Panc1 (cell line): ENCODE data around the gene COA5. TPM values are rescaled to one million over a fixed set of nuclear protein-coding genes. Genes with fewer than 3 reads are reported as not detected.
"Not testable (repeated sequence)": the region's sequence is repeated elsewhere in the genome, so short reads cannot be mapped to it uniquely, and the experiment has no call there.

Experiments
- ATAC-seq: fragments of 200-7000 bp; cut with Tn5 transposase; 2 replicates; pipeline ENCODE4 v1.9.1; 2020; ENCODE audit warnings: mild to moderate bottlenecking, moderate library complexity
- BruUV-seq: library from RNA; stranded (reverse); fragments of 400-500 nt; replicated peaks from 2 replicates; lab custom pipeline; 2021; lab: Mats Ljungman, UMichigan
- CTCF ChIA-PET: fragments of 300-600 bp; sonication (Branson Sonifier 250); formaldehyde crosslinking; loops from one replicate; lab custom pipeline; 2022; ENCODE audit warnings: antibody characterized with exemption; lab: Charles Lee
- POLR2A ChIA-PET: fragments of 300-600 bp; sonication (Branson Sonifier 250); formaldehyde crosslinking; loops from one replicate; lab custom pipeline; 2022; ENCODE audit warnings: antibody characterized with exemption; lab: Charles Lee
- DNase-seq: peaks from one replicate; pipeline ENCODE4 v3.0.0-alpha.2; 2010; ENCODE audit warnings: low read depth, low spot score
- H3K27ac ChIP-seq: 2 replicates; pipeline ENCODE4 v1.5.1; 2011; ENCODE audit warnings: mild to moderate bottlenecking, low read length, inconsistent platforms
- H3K27me3 ChIP-seq: fragments of 200-500 bp; sonication (Bioruptor generic); 2 replicates; pipeline ENCODE4 v1.6.0; 2014; ENCODE audit warnings: low read length, inconsistent platforms; ENCODE audit not compliant: control insufficient read depth, insufficient read depth
- H3K36me3 ChIP-seq: fragments of 200-500 bp; sonication (Bioruptor generic); 2 replicates; pipeline ENCODE4 v1.5.1; 2014; ENCODE audit warnings: inconsistent platforms, mild to moderate bottlenecking, low read length, moderate library complexity; ENCODE audit not compliant: control insufficient read depth, insufficient read depth
- H3K4me1 ChIP-seq: 2 replicates; pipeline ENCODE4 v1.5.1; 2011; ENCODE audit warnings: inconsistent platforms, mild to moderate bottlenecking, low read length, moderate library complexity; ENCODE audit not compliant: control insufficient read depth, insufficient read depth
- H3K4me3 ChIP-seq, 2 experiments: 2 replicates each; pipeline ENCODE4 v1.5.1; 2011 to 2012; ENCODE audit warnings: low read depth in 2 of 2, low read length in 2 of 2, mild to moderate bottlenecking in 2 of 2, inconsistent platforms in 1 of 2, moderate library complexity in 1 of 2
- H3K9me3 ChIP-seq: fragments of 200-500 bp; sonication (Bioruptor generic); 2 replicates; pipeline ENCODE4 v1.5.1; 2014; ENCODE audit warnings: low read depth, mild to moderate bottlenecking, inconsistent platforms, low read length, moderate library complexity; ENCODE audit not compliant: control insufficient read depth, insufficient read depth
- POLR2AphosphoS5 ChIP-seq: IDR thresholded peaks from 2 replicates; pipeline ENCODE4 v1.6.1; 2012; ENCODE audit warnings: mild to moderate bottlenecking, low read depth, low read length, moderate library complexity
- SIN3A ChIP-seq: IDR thresholded peaks from 2 replicates; pipeline ENCODE4 v1.6.1; 2012; ENCODE audit warnings: low read depth, mild to moderate bottlenecking, low read length, moderate library complexity, borderline replicate concordance; ENCODE audit not compliant: insufficient read depth
- TCF7L2 ChIP-seq: IDR thresholded peaks from 2 replicates; pipeline ENCODE4 v1.6.1; 2011; ENCODE audit warnings: mild to moderate bottlenecking, low read depth, low read length, inconsistent platforms
- in situ Hi-C: cut with HindIII; loops from 2 replicates; pipeline ENCODE4 v1.10.0; 2016; ENCODE audit warnings: low sequenced_read_pairs, low pct_unique_long_range_greater_than_20kb
- intact Hi-C: fragments of 100-400 bp; cut with micrococcal nuclease; formaldehyde crosslinking; loops from one replicate; pipeline ENCODE4 v1.10.0; 2022; ENCODE audit not compliant: unreplicated experiment
- total RNA-seq: library from RNA; stranded (reverse); gene quantifications from one replicate; pipeline ENCODE4 v1.2.1, GENCODE V29; 2021; ENCODE audit not compliant: unreplicated experiment
- TF ChIP-seq, protein P1 (sequence below), 2 experiments: IDR thresholded peaks; 2 replicates each; pipeline ENCODE4 v1.6.1; 2011 to 2012; ENCODE audit warnings: low read depth in 2 of 2, control low read depth in 1 of 2, low read length in 1 of 2, mild to moderate bottlenecking in 1 of 2, moderate library complexity in 1 of 2; ENCODE audit not compliant: insufficient read depth in 1 of 2
- TF ChIP-seq, protein P2 (sequence below): fragments of 450-650 bp; IDR thresholded peaks from 2 replicates; pipeline ENCODE4 v1.5.1; 2017; ENCODE audit warnings: mild to moderate bottlenecking

Gene COA5
- total RNA-seq, 1 experiment from 2014 or later: 20.6 TPM

DNA sequence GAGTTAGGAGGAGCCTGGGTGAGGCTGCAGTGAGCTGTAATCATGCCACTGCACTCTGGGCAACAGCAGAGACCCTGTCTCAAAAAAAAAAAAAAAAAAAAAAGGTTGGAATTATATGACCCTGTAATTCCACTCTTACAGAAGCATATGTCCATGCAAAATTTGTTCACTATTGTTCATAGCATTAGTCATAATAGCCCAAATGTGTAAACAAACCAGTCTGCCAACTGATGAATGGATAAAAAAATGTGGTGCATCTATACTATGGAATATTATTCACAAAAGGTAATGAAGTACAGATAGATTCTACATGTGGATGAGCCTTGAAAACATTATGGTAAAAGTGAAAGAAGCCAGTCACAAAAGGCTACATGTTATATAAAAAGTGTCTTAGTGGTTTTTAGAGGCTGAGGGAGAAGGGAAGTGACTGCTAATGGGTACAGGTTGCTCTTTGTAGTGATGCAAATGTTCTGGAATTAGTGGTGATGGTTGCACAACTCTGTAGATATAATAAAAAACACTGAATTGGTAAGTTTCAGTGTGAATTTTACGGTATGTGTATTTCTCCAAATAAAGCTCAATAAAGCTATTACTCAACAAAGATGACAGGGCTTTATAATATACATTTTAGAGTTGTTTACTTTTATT is 9.4 kb downstream of the COA5 start:
- ChIA-PET POLR2A (interaction anchor here (0.6 to 0.7 kb wide), 2 partner anchors 21 to 158 kb away, joined by 4 to 5 read pairs; no protein-coding TSS in a partner anchor), CTCF (interaction anchor here (0.6 to 0.7 kb wide), 2 partner anchors 16 to 30 kb away, joined by 4 read pairs; no protein-coding TSS in a partner anchor)
- DNase-seq (no peak), ATAC-seq (no peak)
- Histone ChIP-seq H3K36me3 (peaks cover 11% of the 10 kb centered on the region), H3K27me3 (no peaks in the 10 kb centered on the region), H3K4me1 (no peaks in the 10 kb centered on the region), H3K27ac (no peak overlapping the region), H3K4me3 (no peak overlapping the region), H3K9me3 (no peaks in the 10 kb centered on the region)
- no TSS peak for BruUV-seq
- TF ChIP-seq TCF7L2 (no peak), SIN3A (no peak), POLR2AphosphoS5 (no peak)
- TF ChIP-seq, protein P1, sequence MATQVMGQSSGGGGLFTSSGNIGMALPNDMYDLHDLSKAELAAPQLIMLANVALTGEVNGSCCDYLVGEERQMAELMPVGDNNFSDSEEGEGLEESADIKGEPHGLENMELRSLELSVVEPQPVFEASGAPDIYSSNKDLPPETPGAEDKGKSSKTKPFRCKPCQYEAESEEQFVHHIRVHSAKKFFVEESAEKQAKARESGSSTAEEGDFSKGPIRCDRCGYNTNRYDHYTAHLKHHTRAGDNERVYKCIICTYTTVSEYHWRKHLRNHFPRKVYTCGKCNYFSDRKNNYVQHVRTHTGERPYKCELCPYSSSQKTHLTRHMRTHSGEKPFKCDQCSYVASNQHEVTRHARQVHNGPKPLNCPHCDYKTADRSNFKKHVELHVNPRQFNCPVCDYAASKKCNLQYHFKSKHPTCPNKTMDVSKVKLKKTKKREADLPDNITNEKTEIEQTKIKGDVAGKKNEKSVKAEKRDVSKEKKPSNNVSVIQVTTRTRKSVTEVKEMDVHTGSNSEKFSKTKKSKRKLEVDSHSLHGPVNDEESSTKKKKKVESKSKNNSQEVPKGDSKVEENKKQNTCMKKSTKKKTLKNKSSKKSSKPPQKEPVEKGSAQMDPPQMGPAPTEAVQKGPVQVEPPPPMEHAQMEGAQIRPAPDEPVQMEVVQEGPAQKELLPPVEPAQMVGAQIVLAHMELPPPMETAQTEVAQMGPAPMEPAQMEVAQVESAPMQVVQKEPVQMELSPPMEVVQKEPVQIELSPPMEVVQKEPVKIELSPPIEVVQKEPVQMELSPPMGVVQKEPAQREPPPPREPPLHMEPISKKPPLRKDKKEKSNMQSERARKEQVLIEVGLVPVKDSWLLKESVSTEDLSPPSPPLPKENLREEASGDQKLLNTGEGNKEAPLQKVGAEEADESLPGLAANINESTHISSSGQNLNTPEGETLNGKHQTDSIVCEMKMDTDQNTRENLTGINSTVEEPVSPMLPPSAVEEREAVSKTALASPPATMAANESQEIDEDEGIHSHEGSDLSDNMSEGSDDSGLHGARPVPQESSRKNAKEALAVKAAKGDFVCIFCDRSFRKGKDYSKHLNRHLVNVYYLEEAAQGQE (IDR thresholded peaks at IDR 0.05; ENCODE audit: insufficient read depth in 1 of 2, low read depth in 2 of 2, low read length in 1 of 2): no peak
- TF ChIP-seq, protein P2, sequence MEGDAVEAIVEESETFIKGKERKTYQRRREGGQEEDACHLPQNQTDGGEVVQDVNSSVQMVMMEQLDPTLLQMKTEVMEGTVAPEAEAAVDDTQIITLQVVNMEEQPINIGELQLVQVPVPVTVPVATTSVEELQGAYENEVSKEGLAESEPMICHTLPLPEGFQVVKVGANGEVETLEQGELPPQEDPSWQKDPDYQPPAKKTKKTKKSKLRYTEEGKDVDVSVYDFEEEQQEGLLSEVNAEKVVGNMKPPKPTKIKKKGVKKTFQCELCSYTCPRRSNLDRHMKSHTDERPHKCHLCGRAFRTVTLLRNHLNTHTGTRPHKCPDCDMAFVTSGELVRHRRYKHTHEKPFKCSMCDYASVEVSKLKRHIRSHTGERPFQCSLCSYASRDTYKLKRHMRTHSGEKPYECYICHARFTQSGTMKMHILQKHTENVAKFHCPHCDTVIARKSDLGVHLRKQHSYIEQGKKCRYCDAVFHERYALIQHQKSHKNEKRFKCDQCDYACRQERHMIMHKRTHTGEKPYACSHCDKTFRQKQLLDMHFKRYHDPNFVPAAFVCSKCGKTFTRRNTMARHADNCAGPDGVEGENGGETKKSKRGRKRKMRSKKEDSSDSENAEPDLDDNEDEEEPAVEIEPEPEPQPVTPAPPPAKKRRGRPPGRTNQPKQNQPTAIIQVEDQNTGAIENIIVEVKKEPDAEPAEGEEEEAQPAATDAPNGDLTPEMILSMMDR: no peak
- intact Hi-C loops: no loop called here
- in situ Hi-C loops: no loop called here

DNA sequence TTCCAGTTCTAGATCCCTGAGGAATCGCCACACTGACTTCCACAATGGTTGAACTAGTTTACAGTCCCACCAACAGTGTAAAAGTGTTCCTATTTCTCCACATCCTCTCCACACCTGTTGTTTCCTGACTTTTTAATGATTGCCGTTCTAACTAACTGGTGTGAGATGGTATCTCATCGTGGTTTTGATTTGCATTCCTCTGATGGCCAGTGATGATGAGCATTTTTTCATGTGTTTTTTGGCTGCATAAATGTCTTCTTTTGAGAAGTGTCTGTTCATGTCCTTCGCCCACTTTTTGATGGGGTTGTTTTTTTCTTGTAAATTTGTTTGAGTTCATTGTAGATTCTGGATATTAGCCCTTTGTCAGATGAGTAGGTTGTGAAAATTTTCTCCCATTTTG is 13.6 kb downstream of the COA5 start:
- CTCF ChIA-PET, intact Hi-C loops, BruUV-seq, H3K9me3 ChIP-seq, ATAC-seq, POLR2A ChIA-PET, DNase-seq, H3K4me3 ChIP-seq, H3K27me3 ChIP-seq, H3K4me1 ChIP-seq, H3K27ac ChIP-seq, in situ Hi-C loops, H3K36me3 ChIP-seq: not testable (repeated sequence)

DNA sequence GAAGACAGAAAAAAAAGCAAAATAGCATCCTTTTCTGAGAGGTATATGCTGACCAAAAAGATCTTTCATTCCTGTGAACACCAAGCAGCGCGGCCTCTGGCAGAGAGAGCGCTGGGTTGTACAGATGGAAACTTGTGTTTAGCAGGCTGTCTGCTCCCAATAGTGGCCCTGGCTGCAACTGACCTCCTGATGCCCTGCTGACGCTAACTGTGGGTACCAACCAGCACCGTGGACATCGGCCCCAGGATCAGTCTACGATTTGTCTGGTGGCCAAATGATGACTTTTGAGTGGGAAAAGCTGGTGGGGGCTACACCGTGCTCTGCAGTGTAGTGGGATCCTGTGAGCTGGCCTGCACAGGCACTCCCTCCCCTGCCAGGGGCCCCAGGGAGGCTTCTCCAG is 15.7 kb downstream of the COA5 start:
- TF ChIP-seq, protein P1 (IDR thresholded peaks at IDR 0.05; ENCODE audit: insufficient read depth in 1 of 2, low read depth in 2 of 2, low read length in 1 of 2): no peak
- TF ChIP-seq, protein P2: no peak
- no peak for TF ChIP-seq TCF7L2
- TF ChIP-seq SIN3A: no peak
- TF ChIP-seq POLR2AphosphoS5: no peak
- H3K36me3 ChIP-seq: no peaks in the 10 kb centered on the region
- CTCF ChIA-PET: no interaction called here
- DNase-seq: no peak
- intact Hi-C loops: no loop called here
- H3K4me1 ChIP-seq: no peaks in the 10 kb centered on the region
- no peaks in the 10 kb centered on the region for H3K9me3 ChIP-seq
- no peak overlapping the region for H3K27ac ChIP-seq
- POLR2A ChIA-PET: no interaction called here
- no TSS peak for BruUV-seq
- ATAC-seq: no peak
- no peak overlapping the region for H3K4me3 ChIP-seq
- H3K27me3 ChIP-seq: no peaks in the 10 kb centered on the region
- in situ Hi-C loops: no loop called here
